ENCODE data around the gene FOXS1. TPM values are rescaled to one million over a fixed set of nuclear protein-coding genes. Genes with fewer than 3 reads are reported as not detected.

Gene FOXS1
- total RNA-seq, 2 donors from 2014 or later: not detected

DNA sequence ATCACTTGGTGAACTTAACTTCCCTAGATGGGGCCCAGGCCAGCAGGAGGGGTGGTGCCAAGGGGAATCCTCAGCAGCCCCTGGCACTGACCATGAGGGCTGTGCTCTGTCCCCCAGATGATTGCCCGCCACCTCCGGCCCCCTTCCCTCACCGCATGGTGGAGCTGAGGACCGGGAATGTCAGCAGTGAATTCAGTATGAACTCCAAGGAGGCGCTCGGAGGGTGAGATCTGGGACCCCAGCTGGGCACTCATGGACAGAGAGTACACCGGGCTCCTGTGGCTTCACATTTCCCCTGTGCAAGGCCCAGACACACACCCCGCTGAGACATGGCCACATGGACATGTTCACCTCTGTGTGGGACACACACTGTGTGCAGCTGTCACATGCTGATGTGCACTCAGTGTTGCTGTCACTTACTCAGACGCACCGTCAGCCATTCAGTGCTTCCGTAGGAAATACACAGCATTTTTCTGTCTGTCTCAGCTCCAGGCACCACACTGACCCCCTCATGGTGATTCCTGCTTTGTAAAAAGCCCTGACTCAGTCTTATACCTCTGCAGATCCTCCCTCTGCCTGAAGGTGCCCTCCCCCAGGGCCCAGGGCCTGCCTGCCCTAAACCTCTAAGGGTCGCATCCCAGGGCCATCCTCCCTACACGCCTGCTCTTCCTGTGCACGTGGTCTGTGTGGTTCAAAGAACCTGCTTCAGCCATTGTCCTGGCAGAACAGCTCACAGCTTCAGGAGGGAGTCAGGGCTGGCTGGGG is 21.9 kb downstream of the FOXS1 start:
- H3K4me3 Mint-ChIP-seq: no peak overlapping the region
- no peak overlapping the region for H3K9ac ChIP-seq (ENCODE audit: extremely low read depth, low read length, poor library complexity, severe bottlenecking)
- no peak overlapping the region for H3K27ac Mint-ChIP-seq

GRCh38 chr20:31822421-31823330 is 22.7 kb downstream of the FOXS1 start:
- DNase-seq: peak; percentile 96
- TF ChIP-seq CTCF (conservative IDR thresholded peaks at IDR 0.05): peak; percentile 100
- no peak overlapping the region for H3K27ac ChIP-seq (ENCODE audit: low read depth, low read length)
- H3K27me3 Mint-ChIP-seq (ENCODE audit: insufficient read depth): peaks cover 3% of the 10 kb centered on the region
- no peak overlapping the region for H3K4me3 Mint-ChIP-seq
- peaks cover 7% of the 10 kb centered on the region for H3K4me1 ChIP-seq (ENCODE audit: control insufficient read depth, insufficient read depth, low read length)
- no peak overlapping the region for H3K27ac Mint-ChIP-seq
- no peaks in the 10 kb centered on the region for H3K36me3 ChIP-seq (ENCODE audit: control insufficient read depth, insufficient read depth, low read length)
- no peaks in the 10 kb centered on the region for H3K27me3 ChIP-seq (ENCODE audit: control insufficient read depth, insufficient read depth, low read length, poor library complexity, severe bottlenecking)
- no peak overlapping the region for H3K4me3 ChIP-seq (ENCODE audit: low read length)
- H3K36me3 Mint-ChIP-seq (ENCODE audit: low read depth): no peaks in the 10 kb centered on the region
- H3K9ac ChIP-seq (ENCODE audit: extremely low read depth, low read length, poor library complexity, severe bottlenecking): no peak overlapping the region
- no peaks in the 10 kb centered on the region for H3K9me3 Mint-ChIP-seq
- WGBS, 2 experiments (ENCODE audit: insufficient coverage in 1 of 2, insufficient read length in 1 of 2): 28 to 33% methylated on average over 14 to 24 of the region's 29 CpGs
- H3K4me1 Mint-ChIP-seq: peaks cover 2% of the 10 kb centered on the region
- no peaks in the 10 kb centered on the region for H3K9me3 ChIP-seq (ENCODE audit: control insufficient read depth, low read length)

More for the DNA sequence above, 21.9 kb downstream of the FOXS1 start:
- no peaks in the 10 kb centered on the region for H3K36me3 ChIP-seq (ENCODE audit: control insufficient read depth, insufficient read depth, low read length)
- Mint-ChIP-seq H3K36me3 (ENCODE audit: low read depth) (no peaks in the 10 kb centered on the region), H3K27me3 (ENCODE audit: insufficient read depth) (peaks cover 3% of the 10 kb centered on the region), H3K4me1 (peaks cover 2% of the 10 kb centered on the region), H3K9me3 (no peaks in the 10 kb centered on the region)
- no peak for TF ChIP-seq CTCF (conservative IDR thresholded peaks at IDR 0.05)
- H3K4me3 ChIP-seq (ENCODE audit: low read length): no peak overlapping the region
- H3K27ac ChIP-seq (ENCODE audit: low read depth, low read length): no peak overlapping the region
- 79 to 86% methylated on average over 14 of the region's 14 CpGs for WGBS, 2 experiments (ENCODE audit: insufficient coverage in 1 of 2, insufficient read length in 1 of 2)
- no peaks in the 10 kb centered on the region for H3K27me3 ChIP-seq (ENCODE audit: control insufficient read depth, insufficient read depth, low read length, poor library complexity, severe bottlenecking)
- DNase-seq: peak; percentile 55
- H3K9me3 ChIP-seq (ENCODE audit: control insufficient read depth, low read length): no peaks in the 10 kb centered on the region
- H3K4me1 ChIP-seq (ENCODE audit: control insufficient read depth, insufficient read depth, low read length): peaks cover 7% of the 10 kb centered on the region

- Histone ChIP-seq H3K9ac (ENCODE audit: extremely low read depth, low read length, poor library complexity, severe bottlenecking) (no peak overlapping the region), H3K4me1 (ENCODE audit: control insufficient read depth, insufficient read depth, low read length) (peaks cover 7% of the 10 kb centered on the region), H3K9me3 (ENCODE audit: control insufficient read depth, low read length) (no peaks in the 10 kb centered on the region), H3K27me3 (ENCODE audit: control insufficient read depth, insufficient read depth, low read length, poor library complexity, severe bottlenecking) (no peaks in the 10 kb centered on the region), H3K36me3 (ENCODE audit: control insufficient read depth, insufficient read depth, low read length) (no peaks in the 10 kb centered on the region), H3K4me3 (ENCODE audit: low read length) (no peak overlapping the region), H3K27ac (ENCODE audit: low read depth, low read length) (no peak overlapping the region)
- TF ChIP-seq CTCF (conservative IDR thresholded peaks at IDR 0.05): no peak
- Mint-ChIP-seq H3K36me3 (ENCODE audit: low read depth) (no peaks in the 10 kb centered on the region), H3K4me1 (peaks cover 2% of the 10 kb centered on the region), H3K27ac (no peak overlapping the region), H3K4me3 (no peak overlapping the region), H3K27me3 (ENCODE audit: insufficient read depth) (peaks cover 3% of the 10 kb centered on the region), H3K9me3 (no peaks in the 10 kb centered on the region)
- WGBS, 2 experiments (ENCODE audit: insufficient coverage in 1 of 2, insufficient read length in 1 of 2): 83 to 100% methylated on average over 2 to 5 of the region's 5 CpGs
- no peak for DNase-seq
These were observed 24.0 kb downstream of the FOXS1 start for GRCh38 chr20:31821427-31821826.

Measured in endodermal cell (in vitro differentiated cells).